ENCODE measurements around the gene TSPAN9.

DNA sequence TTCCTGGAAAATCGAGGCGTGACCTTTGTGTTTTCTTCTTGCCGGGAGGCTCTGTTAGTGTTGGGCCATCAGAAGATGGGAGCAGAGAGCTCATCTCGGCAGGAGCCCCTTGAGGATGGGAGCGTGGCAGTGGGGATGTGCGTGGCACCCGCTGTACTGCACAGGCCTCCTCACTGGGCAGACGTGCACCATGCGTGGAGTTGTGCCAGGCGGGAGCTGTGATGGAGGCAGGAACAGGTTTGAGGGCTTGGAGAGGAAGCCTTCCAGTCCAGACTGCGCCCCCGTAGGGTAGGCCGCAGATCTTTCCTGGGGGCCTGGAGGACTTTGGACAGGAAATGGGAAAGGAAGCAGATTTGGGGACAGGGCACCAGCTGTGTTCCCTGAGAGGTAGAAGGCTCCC, 197.5 kb downstream of the TSPAN9 start:
- no peak for TF ChIP-seq TCF7L2 (IDR thresholded peaks at IDR 0.05; ENCODE audit: low read depth, low read length)
- no peak for TF ChIP-seq SIN3A (IDR thresholded peaks at IDR 0.05; ENCODE audit: borderline replicate concordance, insufficient read depth, low read depth, low read length)
- TF ChIP-seq, protein P1, sequence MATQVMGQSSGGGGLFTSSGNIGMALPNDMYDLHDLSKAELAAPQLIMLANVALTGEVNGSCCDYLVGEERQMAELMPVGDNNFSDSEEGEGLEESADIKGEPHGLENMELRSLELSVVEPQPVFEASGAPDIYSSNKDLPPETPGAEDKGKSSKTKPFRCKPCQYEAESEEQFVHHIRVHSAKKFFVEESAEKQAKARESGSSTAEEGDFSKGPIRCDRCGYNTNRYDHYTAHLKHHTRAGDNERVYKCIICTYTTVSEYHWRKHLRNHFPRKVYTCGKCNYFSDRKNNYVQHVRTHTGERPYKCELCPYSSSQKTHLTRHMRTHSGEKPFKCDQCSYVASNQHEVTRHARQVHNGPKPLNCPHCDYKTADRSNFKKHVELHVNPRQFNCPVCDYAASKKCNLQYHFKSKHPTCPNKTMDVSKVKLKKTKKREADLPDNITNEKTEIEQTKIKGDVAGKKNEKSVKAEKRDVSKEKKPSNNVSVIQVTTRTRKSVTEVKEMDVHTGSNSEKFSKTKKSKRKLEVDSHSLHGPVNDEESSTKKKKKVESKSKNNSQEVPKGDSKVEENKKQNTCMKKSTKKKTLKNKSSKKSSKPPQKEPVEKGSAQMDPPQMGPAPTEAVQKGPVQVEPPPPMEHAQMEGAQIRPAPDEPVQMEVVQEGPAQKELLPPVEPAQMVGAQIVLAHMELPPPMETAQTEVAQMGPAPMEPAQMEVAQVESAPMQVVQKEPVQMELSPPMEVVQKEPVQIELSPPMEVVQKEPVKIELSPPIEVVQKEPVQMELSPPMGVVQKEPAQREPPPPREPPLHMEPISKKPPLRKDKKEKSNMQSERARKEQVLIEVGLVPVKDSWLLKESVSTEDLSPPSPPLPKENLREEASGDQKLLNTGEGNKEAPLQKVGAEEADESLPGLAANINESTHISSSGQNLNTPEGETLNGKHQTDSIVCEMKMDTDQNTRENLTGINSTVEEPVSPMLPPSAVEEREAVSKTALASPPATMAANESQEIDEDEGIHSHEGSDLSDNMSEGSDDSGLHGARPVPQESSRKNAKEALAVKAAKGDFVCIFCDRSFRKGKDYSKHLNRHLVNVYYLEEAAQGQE (IDR thresholded peaks at IDR 0.05; ENCODE audit: insufficient read depth in 1 of 2, low read depth in 2 of 2, low read length in 1 of 2) = no peak
